Measurements from ENCODE around the gene ZNF385B.
A peak's percentile ranks its signal among the peaks of the same experiment; 100 is the strongest.

The ZNF385B gene

GRCh38 chr2:179861027-179861415 is 391 bp downstream of the ZNF385B start:
- peak; percentile 13 for DNase-seq (ENCODE audit: extremely low read depth, insufficient read length)
- H3K27me3 ChIP-seq (replicated peaks; ENCODE audit: control insufficient read depth, insufficient read depth, low read length): no peaks in the 10 kb centered on the region
- TF ChIP-seq CTCF (IDR thresholded peaks at IDR 0.05; ENCODE audit: insufficient read depth, low read length, poor library complexity, severe bottlenecking): no peak
- no peak overlapping the region; the same call in 1 of the 2 replicates for H3K4me3 ChIP-seq (replicated peaks; ENCODE audit: low read depth, low read length)
- no peaks in the 10 kb centered on the region for H3K36me3 ChIP-seq (ENCODE audit: control insufficient read depth, insufficient read depth, low read length)

- TF ChIP-seq CTCF (IDR thresholded peaks at IDR 0.05; ENCODE audit: insufficient read depth, low read length, poor library complexity, severe bottlenecking): no peak
- no peak overlapping the region; the same call in 1 of the 2 replicates for H3K4me3 ChIP-seq (replicated peaks; ENCODE audit: low read depth, low read length)
- no peaks in the 10 kb centered on the region for H3K27me3 ChIP-seq (replicated peaks; ENCODE audit: control insufficient read depth, insufficient read depth, low read length)
- H3K36me3 ChIP-seq (ENCODE audit: control insufficient read depth, insufficient read depth, low read length): no peaks in the 10 kb centered on the region
- DNase-seq (ENCODE audit: extremely low read depth, insufficient read length): no peak
Measured at GRCh38 chr2:179860255-179861026, 971 bp downstream of the ZNF385B start.

- H3K4me3 ChIP-seq (replicated peaks; ENCODE audit: low read depth, low read length): no peak overlapping the region
- H3K27me3 ChIP-seq (replicated peaks; ENCODE audit: control insufficient read depth, insufficient read depth, low read length): no peaks in the 10 kb centered on the region
- no peak for TF ChIP-seq CTCF (IDR thresholded peaks at IDR 0.05; ENCODE audit: insufficient read depth, low read length, poor library complexity, severe bottlenecking)
- no peaks in the 10 kb centered on the region for H3K36me3 ChIP-seq (ENCODE audit: control insufficient read depth, insufficient read depth, low read length)
- no peak for DNase-seq (ENCODE audit: extremely low read depth, insufficient read length)
Measured at GRCh38 chr2:179859523-179859922, 1.9 kb downstream of the ZNF385B start.

GRCh38 chr2:179857236-179857635 is 4.2 kb downstream of the ZNF385B start:
- TF ChIP-seq CTCF (IDR thresholded peaks at IDR 0.05; ENCODE audit: insufficient read depth, low read length, poor library complexity, severe bottlenecking): no peak
- no peaks in the 10 kb centered on the region for H3K36me3 ChIP-seq (ENCODE audit: control insufficient read depth, insufficient read depth, low read length)
- no peak overlapping the region for H3K4me3 ChIP-seq (replicated peaks; ENCODE audit: low read depth, low read length)
- no peak for DNase-seq (ENCODE audit: extremely low read depth, insufficient read length)
- no peaks in the 10 kb centered on the region for H3K27me3 ChIP-seq (replicated peaks; ENCODE audit: control insufficient read depth, insufficient read depth, low read length)

GRCh38 chr2:179856205-179856604 is 5.2 kb downstream of the ZNF385B start:
- H3K36me3 ChIP-seq (ENCODE audit: control insufficient read depth, insufficient read depth, low read length): no peaks in the 10 kb centered on the region
- no peak overlapping the region for H3K4me3 ChIP-seq (replicated peaks; ENCODE audit: low read depth, low read length)
- no peak for TF ChIP-seq CTCF (IDR thresholded peaks at IDR 0.05; ENCODE audit: insufficient read depth, low read length, poor library complexity, severe bottlenecking)
- DNase-seq (ENCODE audit: extremely low read depth, insufficient read length): no peak
- H3K27me3 ChIP-seq (replicated peaks; ENCODE audit: control insufficient read depth, insufficient read depth, low read length): no peaks in the 10 kb centered on the region
